IMR-90 (cell line): ENCODE measurements around the gene DHCR24. TPM values are rescaled to one million over a fixed set of nuclear protein-coding genes. Genes with fewer than 3 reads are reported as not detected.

ENCODE experiments used
- ATAC-seq: fragments of 200-7000 bp; cut with Tn5 transposase; 2 replicates; pipeline ENCODE4 v1.9.1; 2020; ENCODE audit warnings: low read depth, mild to moderate bottlenecking, moderate library complexity
- BruUV-seq: library from RNA; stranded (reverse); fragments of 400-500 nt; replicated peaks from 2 replicates; lab custom pipeline; 2021; lab: Mats Ljungman, UMichigan
- CTCF ChIA-PET: fragments of 300-600 bp; formaldehyde crosslinking; extraction: SDS; loops from one replicate; lab custom pipeline; 2021; ENCODE audit warnings: antibody characterized with exemption; lab: Yijun Ruan, JAX
- POLR2A ChIA-PET: fragments of 300-600 bp; sonication (Branson Sonifier 250); formaldehyde crosslinking; loops from one replicate; lab custom pipeline; 2022; ENCODE audit warnings: antibody characterized with exemption; ENCODE audit not compliant: unreplicated experiment; lab: Charles Lee
- DNase-seq: peaks from one replicate; pipeline ENCODE4 v3.0.0; 2013
- H2AFZ ChIP-seq: replicated peaks from 2 replicates; pipeline ENCODE3; 2013; ENCODE audit warnings: low read length, mild to moderate bottlenecking; ENCODE audit not compliant: poor library complexity
- H2AK5ac ChIP-seq: 2 replicates; pipeline ENCODE4 v1.6.1; 2013; ENCODE audit warnings: low read depth, low read length, inconsistent platforms
- H2AK9ac ChIP-seq: replicated peaks from 2 replicates; pipeline ENCODE3; 2013; ENCODE audit warnings: mild to moderate bottlenecking, low read depth, low read length, moderate library complexity; ENCODE audit not compliant: poor library complexity
- H2BK120ac ChIP-seq: 2 replicates; pipeline ENCODE4 v1.6.1; 2013; ENCODE audit warnings: low read depth, low read length, inconsistent platforms
- H2BK15ac ChIP-seq: 3 replicates; pipeline ENCODE4 v1.6.1; 2013; ENCODE audit warnings: low read depth, low read length, inconsistent platforms
- H2BK20ac ChIP-seq: 2 replicates; pipeline ENCODE4 v1.6.1; 2013; ENCODE audit warnings: low read depth, mild to moderate bottlenecking, inconsistent platforms, low read length, moderate library complexity
- H2BK5ac ChIP-seq: 2 replicates; pipeline ENCODE4 v1.6.1; 2013; ENCODE audit warnings: mild to moderate bottlenecking, low read depth, low read length, inconsistent platforms; ENCODE audit not compliant: poor library complexity, severe bottlenecking
- H3K14ac ChIP-seq: replicated peaks from 2 replicates; pipeline ENCODE4 v1.6.1; 2013; ENCODE audit warnings: low read depth, low read length, inconsistent platforms
- H3K18ac ChIP-seq: 2 replicates; pipeline ENCODE4 v1.6.1; 2013; ENCODE audit warnings: low read depth, low read length, control low read depth
- H3K23ac ChIP-seq: 2 replicates; pipeline ENCODE4 v1.6.1; 2013; ENCODE audit warnings: low read depth, low read length, inconsistent platforms
- H3K27ac ChIP-seq: 2 replicates; pipeline ENCODE4 v1.5.1; 2013; ENCODE audit warnings: mild to moderate bottlenecking, control low read depth, low read length; ENCODE audit not compliant: insufficient read depth
- H3K27me3 ChIP-seq: 2 replicates; pipeline ENCODE4 v1.6.1; 2013; ENCODE audit warnings: low read length; ENCODE audit not compliant: control insufficient read depth, insufficient read depth
- H3K36me3 ChIP-seq: 2 replicates; pipeline ENCODE4 v1.6.1; 2013; ENCODE audit warnings: low read length, mixed read lengths; ENCODE audit not compliant: control insufficient read depth, insufficient read depth
- H3K4ac ChIP-seq: 2 replicates; pipeline ENCODE4 v1.6.1; 2013; ENCODE audit warnings: low read depth, low read length, inconsistent platforms
- H3K4me1 ChIP-seq: 2 replicates; pipeline ENCODE4 v1.6.1; 2013; ENCODE audit warnings: low read length, mixed read lengths; ENCODE audit not compliant: control insufficient read depth, insufficient read depth
- H3K4me2 ChIP-seq: 2 replicates; pipeline ENCODE4 v1.6.1; 2013; ENCODE audit warnings: low read depth, mild to moderate bottlenecking, control low read depth, low read length, moderate library complexity
- H3K4me3 ChIP-seq: 2 replicates; pipeline ENCODE4 v1.5.1; 2013; ENCODE audit warnings: low read depth, mild to moderate bottlenecking, control low read depth, low read length, moderate library complexity; ENCODE audit not compliant: insufficient read depth
- H3K56ac ChIP-seq: 2 replicates; pipeline ENCODE4 v1.6.1; 2013; ENCODE audit warnings: low read length, inconsistent platforms; ENCODE audit not compliant: insufficient read depth; ENCODE audit errors: extremely low read depth
- H3K79me1 ChIP-seq, 2 experiments: 2 replicates each; pipeline ENCODE4 v1.6.1; 2013; ENCODE audit warnings: low read length in 2 of 2, inconsistent platforms in 1 of 2, low read depth in 1 of 2
- H3K9ac ChIP-seq: 2 replicates; pipeline ENCODE4 v1.6.1; 2013; ENCODE audit warnings: low read depth, low read length, control low read depth
- H3K9me1 ChIP-seq: 2 replicates; pipeline ENCODE4 v1.6.1; 2013; ENCODE audit warnings: low read length, inconsistent platforms; ENCODE audit not compliant: insufficient read depth
- H3K9me3 ChIP-seq: 2 replicates; pipeline ENCODE4 v1.6.1; 2013; ENCODE audit warnings: low read length; ENCODE audit not compliant: control insufficient read depth, insufficient read depth
- H4K20me1 ChIP-seq: 2 replicates; pipeline ENCODE4 v1.6.1; 2013; ENCODE audit warnings: low read length, inconsistent platforms; ENCODE audit not compliant: insufficient read depth
- H4K5ac ChIP-seq: 2 replicates; pipeline ENCODE4 v1.6.1; 2013; ENCODE audit warnings: mild to moderate bottlenecking, low read depth, low read length, control low read depth
- H4K8ac ChIP-seq, 2 experiments: 2 replicates each; pipeline ENCODE4 v1.6.1; 2013; ENCODE audit warnings: low read depth in 2 of 2, low read length in 2 of 2, control low read depth in 1 of 2, inconsistent platforms in 1 of 2
- H4K91ac ChIP-seq: 2 replicates; pipeline ENCODE4 v1.6.1; 2013; ENCODE audit warnings: low read depth, low read length, inconsistent platforms; ENCODE audit not compliant: insufficient read depth
- BHLHE40 ChIP-seq: fragments of 150-350 bp; IDR thresholded peaks from 2 replicates; pipeline ENCODE4 v1.6.1; 2016; ENCODE audit warnings: mild to moderate bottlenecking, low read depth, low read length
- CEBPB ChIP-seq: IDR thresholded peaks from 2 replicates; pipeline ENCODE4 v1.6.1; 2012; ENCODE audit warnings: low read depth, low read length, improper control_type of control experiment
- MAFK ChIP-seq: IDR thresholded peaks from 2 replicates; pipeline ENCODE4 v1.6.1; 2012; ENCODE audit warnings: low read depth, low read length, improper control_type of control experiment
- MXI1 ChIP-seq: IDR thresholded peaks from 2 replicates; pipeline ENCODE4 v1.6.1; 2012; ENCODE audit warnings: low read depth, mild to moderate bottlenecking, low read length, moderate library complexity, borderline replicate concordance
- NFE2L2 ChIP-seq: fragments of 150-350 bp; IDR thresholded peaks from 2 replicates; pipeline ENCODE4 v1.6.1; 2016; ENCODE audit warnings: low read depth, mild to moderate bottlenecking, low read length
- RAD21 ChIP-seq: IDR thresholded peaks from 2 replicates; pipeline ENCODE4 v1.6.1; 2012; ENCODE audit warnings: low read length, improper control_type of control experiment
- RCOR1 ChIP-seq: IDR thresholded peaks from 2 replicates; pipeline ENCODE4 v1.6.1; 2012; ENCODE audit warnings: mild to moderate bottlenecking, low read length, improper control_type of control experiment; ENCODE audit not compliant: insufficient replicate concordance
- WGBS, 2 experiments: methylation state at CpG; one replicate each; pipeline versions ENCODE4 v1.1.5 to v1.1.7; 2013; ENCODE audit warnings: missing lambda C conversion rate in 2 of 2; ENCODE audit not compliant: insufficient read length in 1 of 2; ENCODE audit errors: extremely low coverage in 2 of 2; 5-methylcytosine and 5-hydroxymethylcytosine counted together
- dilution Hi-C: fragments of 300-500 bp; cut with HindIII; formaldehyde crosslinking; loops from one replicate; pipeline ENCODE4 v1.14.3; 2018; ENCODE audit warnings: low sequenced_read_pairs; ENCODE audit not compliant: unreplicated experiment
- in situ Hi-C: fragments of 300-500 bp; cut with MboI; formaldehyde crosslinking; loops from 3 replicates; pipeline ENCODE4 v1.14.3; 2019; ENCODE audit warnings: low sequenced_read_pairs, inconsistent platforms, mixed read lengths
- intact Hi-C: fragments of 100-400 bp; cut with micrococcal nuclease; formaldehyde crosslinking; loops from 2 replicates; pipeline ENCODE4 v1.10.0; 2022
- polyA plus RNA-seq, 3 experiments: library from polyadenylated mRNA; depleted of rRNA; stranded (reverse); fragments of >200 nt; gene quantifications; 2 replicates each; pipeline ENCODE4 v1.2.3, GENCODE V29; 2012; ENCODE audit warnings: low replicate concordance in 1 of 3
- total RNA-seq: library from RNA; depleted of rRNA; stranded (reverse); fragments of >200 nt; gene quantifications from 2 replicates; pipeline ENCODE4 v1.2.3, GENCODE V29; 2012

DHCR24 gene
- total and polyA plus RNA-seq, 2 of the 4 experiments (the other 2 are of a cell fraction), result 130 to 194 TPM

DNA sequence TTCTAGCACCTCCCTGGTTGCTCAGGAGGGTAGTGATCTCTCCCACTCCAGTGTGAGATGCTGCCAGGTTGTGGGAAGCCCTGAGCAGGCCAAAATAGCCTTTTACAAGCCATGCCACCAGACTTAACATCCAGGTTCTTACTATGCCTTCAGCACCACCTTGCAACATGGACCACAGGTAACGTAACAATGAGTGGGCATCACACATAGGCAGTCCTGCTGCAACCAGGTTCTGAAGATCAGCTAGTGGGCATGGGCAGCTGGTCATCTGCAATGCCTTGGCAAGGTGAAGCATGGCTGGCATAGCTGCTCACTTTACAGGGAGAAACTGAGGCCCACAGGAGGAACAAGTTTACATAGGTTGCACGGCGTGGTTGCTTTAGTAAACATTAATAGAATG lies 40.7 kb downstream of the DHCR24 start:
- Histone ChIP-seq H3K79me1 (peaks cover 0 to 6% of the 10 kb centered on the region in 2 experiments; a peak in 1 of 4 replicates), H3K27me3 (0 out of 2 replicates have a peak, but pooled peaks cover 2% of the 10 kb centered on the region), H3K4me3 (no peak overlapping the region), H4K8ac (no peak overlapping the region), H2AFZ (no peak overlapping the region), H3K9me3 (no peaks in the 10 kb centered on the region), H3K4me2 (no peak overlapping the region), H3K56ac (no peak overlapping the region), H3K4me1 (peaks cover 12% of the 10 kb centered on the region), H3K14ac (no peak overlapping the region), H4K91ac (no peak overlapping the region), H3K4ac (no peak overlapping the region), H2BK20ac (no peak overlapping the region), H3K23ac (no peak overlapping the region), H3K27ac (no peak overlapping the region), H2BK5ac (no peak overlapping the region), H3K18ac (no peak overlapping the region), H4K20me1 (no peaks in the 10 kb centered on the region), H2BK15ac (no peak overlapping the region), H2BK120ac (no peak overlapping the region), H2AK5ac (no peak overlapping the region; the same call in 1 of the 2 replicates), H2AK9ac (no peak overlapping the region), H3K36me3 (no peaks in the 10 kb centered on the region; the same call in 1 of the 2 replicates), H4K5ac (no peak overlapping the region), H3K9me1 (peaks cover 22% of the 10 kb centered on the region), H3K9ac (no peak overlapping the region)
- dilution Hi-C loops (no loop called here), in situ Hi-C loops (no loop called here), intact Hi-C loops (no loop called here)
- BruUV-seq, result no TSS peak
- WGBS, 2 experiments, result 100% methylated on average over 1 of the region's 3 CpGs; no CpG with 5 or more reads in 1 of the 2 experiments
- DNase-seq (no peak), ATAC-seq (no peak)
- TF ChIP-seq NFE2L2 (no peak), RAD21 (no peak), CEBPB (no peak), RCOR1 (no peak), MAFK (no peak), MXI1 (no peak), BHLHE40 (no peak)
- POLR2A ChIA-PET, result no interaction called here
- CTCF ChIA-PET, result no interaction called here
